CD14-positive monocyte (primary cell): ENCODE data around the gene FAM98B. TPM values are rescaled to one million over a fixed set of nuclear protein-coding genes. Genes with fewer than 3 reads are reported as not detected.
A peak's percentile ranks its signal among the peaks of the same experiment; 100 is the strongest.

ENCODE experiments used
- DNase-seq, 3 donors: peaks; one replicate each; pipeline ENCODE4 v3.0.0-alpha.2; 2011 to 2022
- H2AFZ ChIP-seq: 2 replicates; pipeline ENCODE4 v1.6.0; 2012; ENCODE audit warnings: mild to moderate bottlenecking, low read depth, low read length, inconsistent platforms; ENCODE audit not compliant: insufficient read depth, poor library complexity, severe bottlenecking
- H3K27ac ChIP-seq, 2 donors: 1 replicate in 1 of 2; 2 replicates in 1 of 2; pipeline ENCODE4 v1.5.1; 2012 to 2013; ENCODE audit warnings: low read length in 2 of 2, control low read depth in 1 of 2, inconsistent platforms in 1 of 2, low read depth in 1 of 2, mild to moderate bottlenecking in 1 of 2
- H3K27me3 ChIP-seq, 2 donors: one replicate each; pipeline versions ENCODE4 v1.6.0 to v1.6.1; 2011 to 2013; ENCODE audit warnings: low read length in 2 of 2; ENCODE audit not compliant: control insufficient read depth in 2 of 2, insufficient read depth in 2 of 2
- H3K36me3 ChIP-seq, 2 donors: replicated peaks in 1 of 2; 1 replicate in 1 of 2; 2 replicates in 1 of 2; pipeline versions ENCODE4 v1.5.1 to v1.6.1; 2012 to 2013; ENCODE audit warnings: low read length in 2 of 2, control low read depth in 1 of 2, inconsistent platforms in 1 of 2, mild to moderate bottlenecking in 1 of 2; ENCODE audit not compliant: insufficient read depth in 2 of 2, control insufficient read depth in 1 of 2
- H3K4me1 ChIP-seq, 2 donors: 1 replicate in 1 of 2; 2 replicates in 1 of 2; pipeline versions ENCODE4 v1.5.1 to v1.6.1; 2012 to 2013; ENCODE audit warnings: low read length in 2 of 2, control low read depth in 1 of 2, inconsistent platforms in 1 of 2, mild to moderate bottlenecking in 1 of 2, moderate library complexity in 1 of 2; ENCODE audit not compliant: insufficient read depth in 2 of 2, control insufficient read depth in 1 of 2
- H3K4me2 ChIP-seq: replicated peaks from 2 replicates; pipeline ENCODE3; 2012; ENCODE audit warnings: low read length, moderate library complexity, mild to moderate bottlenecking; ENCODE audit not compliant: poor library complexity, severe bottlenecking; ENCODE audit errors: extremely low read depth
- H3K4me3 ChIP-seq, 3 experiments: fragments of 200-600 bp in 1 of 3; sonication (generic) in 1 of 3; replicated peaks in 1 of 3; 1 replicate in 2 of 3; 2 replicates in 1 of 3; pipeline ENCODE4 v1.5.1; 2011 to 2013; ENCODE audit warnings: low read length in 3 of 3, mild to moderate bottlenecking in 3 of 3, control low read depth in 2 of 3, low read depth in 2 of 3, inconsistent platforms in 1 of 3, moderate library complexity in 1 of 3
- H3K79me2 ChIP-seq: 2 replicates; pipeline ENCODE4 v1.6.0; 2012; ENCODE audit warnings: mild to moderate bottlenecking, control low read depth, inconsistent platforms, low read length, moderate library complexity; ENCODE audit not compliant: insufficient read depth
- H3K9ac ChIP-seq: 2 replicates; pipeline ENCODE4 v1.6.0; 2017; ENCODE audit warnings: low read length, mild to moderate bottlenecking; ENCODE audit not compliant: insufficient read depth, poor library complexity, severe bottlenecking
- H3K9me3 ChIP-seq, 2 donors: replicated peaks in 1 of 2; 1 replicate in 1 of 2; 2 replicates in 1 of 2; pipeline versions ENCODE4 v1.5.1 to v1.6.1; 2012 to 2013; ENCODE audit warnings: low read length in 2 of 2, control low read depth in 1 of 2; ENCODE audit not compliant: control insufficient read depth in 1 of 2, insufficient read depth in 1 of 2
- H4K20me1 ChIP-seq: 2 replicates; pipeline ENCODE4 v1.6.0; 2012; ENCODE audit warnings: mild to moderate bottlenecking, low read length, control low read depth, moderate library complexity; ENCODE audit not compliant: insufficient read depth
- H3K27ac Mint-ChIP-seq, 7 donors: one replicate each; pipeline ENCODE4 v1.8.0; 2020; ENCODE audit warnings: mild to moderate bottlenecking in 7 of 7, mixed read lengths in 7 of 7, moderate library complexity in 6 of 7, inconsistent platforms in 2 of 7
- H3K27me3 Mint-ChIP-seq, 3 donors: one replicate each; pipeline ENCODE4 v1.8.0; 2021 to 2022; ENCODE audit warnings: low read depth in 3 of 3, mild to moderate bottlenecking in 3 of 3, mixed read lengths in 3 of 3, moderate library complexity in 3 of 3, inconsistent platforms in 1 of 3
- H3K36me3 Mint-ChIP-seq, 2 donors: one replicate each; pipeline ENCODE4 v1.8.0; 2020; ENCODE audit warnings: mixed read lengths in 2 of 2, inconsistent platforms in 1 of 2, mild to moderate bottlenecking in 1 of 2
- H3K4me1 Mint-ChIP-seq: one replicate; pipeline ENCODE4 v1.8.0; 2020; ENCODE audit warnings: mild to moderate bottlenecking, mixed read lengths
- H3K4me3 Mint-ChIP-seq, 2 donors: one replicate each; pipeline ENCODE4 v1.8.0; 2020; ENCODE audit warnings: mild to moderate bottlenecking in 2 of 2, mixed read lengths in 2 of 2, moderate library complexity in 1 of 2
- H3K9me3 Mint-ChIP-seq, 7 donors: one replicate each; pipeline ENCODE4 v1.8.0; 2020 to 2022; ENCODE audit warnings: mixed read lengths in 7 of 7, mild to moderate bottlenecking in 6 of 7, moderate library complexity in 6 of 7, inconsistent platforms in 2 of 7
- WGBS: methylation state at CpG from one replicate; pipeline ENCODE4 v1.1.5; 2013; ENCODE audit warnings: missing lambda C conversion rate; ENCODE audit not compliant: insufficient coverage; 5-methylcytosine and 5-hydroxymethylcytosine counted together
- intact Hi-C, 2 donors: fragments of 100-400 bp; cut with micrococcal nuclease; formaldehyde crosslinking; loops; one replicate each; pipeline versions ENCODE4 v1.15.0 to v1.15.1; 2023
- polyA plus RNA-seq, 3 donors: library from polyadenylated mRNA; depleted of rRNA in 1 of 3; unstranded in 2 of 3; stranded (reverse) in 1 of 3; fragments of 300-500 nt in 2 of 3; fragments of >200 nt in 1 of 3; fragmentation: Illumina TruSeq in 2 of 3; gene quantifications; 1 replicate in 2 of 3; 2 replicates in 1 of 3; pipeline ENCODE4 v1.2.3, GENCODE V29; 2012 to 2021
- TF ChIP-seq, protein P1 (sequence below): fragments of 200-600 bp; IDR thresholded peaks from one replicate; pipeline ENCODE4 v1.8.0; 2022; ENCODE audit warnings: antibody characterized with exemption, mild to moderate bottlenecking

The FAM98B gene
- polyA plus RNA-seq, 3 donors: 0.41 to 1.3 (median 0.69) TPM

DNA sequence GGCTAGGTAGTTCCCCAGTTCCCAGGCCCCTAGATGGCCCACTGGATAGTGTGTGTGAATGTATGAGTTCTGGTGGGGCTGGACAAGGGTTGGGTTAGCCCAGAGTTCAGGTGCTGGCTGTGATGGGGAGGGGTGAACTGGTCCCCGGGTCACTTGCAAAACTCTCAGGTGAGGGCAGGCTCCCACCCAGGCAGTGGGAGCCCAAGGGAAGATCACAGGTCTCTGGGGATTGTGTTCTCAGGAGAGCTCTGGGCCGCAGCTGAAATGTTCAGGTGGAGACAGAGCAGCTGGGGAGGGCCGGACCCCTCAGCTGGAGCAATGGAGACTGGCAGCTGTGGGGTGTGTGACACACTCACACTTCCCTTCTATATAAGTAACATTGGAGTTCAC lies 12.8 kb upstream of the FAM98B start:
- Mint-ChIP-seq H3K36me3 (no peaks in the 10 kb centered on the region), H3K27ac (peak overlapping the region in 1 of 7 donors; percentile 69), H3K4me1 (peaks cover 27% of the 10 kb centered on the region), H3K27me3 (peaks cover 0 to 6% (median 4%) of the 10 kb centered on the region in 3 donors), H3K9me3 (peaks cover 0 to 4% (median 0%) of the 10 kb centered on the region in 7 donors), H3K4me3 (no peak overlapping the region)
- intact Hi-C loops: loop anchor here (5.0 kb wide), 2 partner anchors 241 to 246 kb away; no protein-coding TSS in a partner anchor
- no peaks in the 10 kb centered on the region for H3K79me2 ChIP-seq
- H3K9ac ChIP-seq: no peak overlapping the region
- H3K27ac ChIP-seq: no peak overlapping the region
- no peaks in the 10 kb centered on the region for H3K27me3 ChIP-seq
- peaks cover 18 to 24% of the 10 kb centered on the region in 2 donors for H3K4me1 ChIP-seq
- 100% methylated on average over 1 of the region's 3 CpGs for WGBS
- H4K20me1 ChIP-seq: no peaks in the 10 kb centered on the region
- peak overlapping the region; percentile 64 for H2AFZ ChIP-seq
- no peaks in the 10 kb centered on the region for H3K9me3 ChIP-seq
- H3K4me2 ChIP-seq: no peak overlapping the region
- H3K36me3 ChIP-seq: no peaks in the 10 kb centered on the region
- H3K4me3 ChIP-seq: no peak overlapping the region
- TF ChIP-seq, protein P1, sequence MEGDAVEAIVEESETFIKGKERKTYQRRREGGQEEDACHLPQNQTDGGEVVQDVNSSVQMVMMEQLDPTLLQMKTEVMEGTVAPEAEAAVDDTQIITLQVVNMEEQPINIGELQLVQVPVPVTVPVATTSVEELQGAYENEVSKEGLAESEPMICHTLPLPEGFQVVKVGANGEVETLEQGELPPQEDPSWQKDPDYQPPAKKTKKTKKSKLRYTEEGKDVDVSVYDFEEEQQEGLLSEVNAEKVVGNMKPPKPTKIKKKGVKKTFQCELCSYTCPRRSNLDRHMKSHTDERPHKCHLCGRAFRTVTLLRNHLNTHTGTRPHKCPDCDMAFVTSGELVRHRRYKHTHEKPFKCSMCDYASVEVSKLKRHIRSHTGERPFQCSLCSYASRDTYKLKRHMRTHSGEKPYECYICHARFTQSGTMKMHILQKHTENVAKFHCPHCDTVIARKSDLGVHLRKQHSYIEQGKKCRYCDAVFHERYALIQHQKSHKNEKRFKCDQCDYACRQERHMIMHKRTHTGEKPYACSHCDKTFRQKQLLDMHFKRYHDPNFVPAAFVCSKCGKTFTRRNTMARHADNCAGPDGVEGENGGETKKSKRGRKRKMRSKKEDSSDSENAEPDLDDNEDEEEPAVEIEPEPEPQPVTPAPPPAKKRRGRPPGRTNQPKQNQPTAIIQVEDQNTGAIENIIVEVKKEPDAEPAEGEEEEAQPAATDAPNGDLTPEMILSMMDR: no peak
- no peak for DNase-seq

DNA sequence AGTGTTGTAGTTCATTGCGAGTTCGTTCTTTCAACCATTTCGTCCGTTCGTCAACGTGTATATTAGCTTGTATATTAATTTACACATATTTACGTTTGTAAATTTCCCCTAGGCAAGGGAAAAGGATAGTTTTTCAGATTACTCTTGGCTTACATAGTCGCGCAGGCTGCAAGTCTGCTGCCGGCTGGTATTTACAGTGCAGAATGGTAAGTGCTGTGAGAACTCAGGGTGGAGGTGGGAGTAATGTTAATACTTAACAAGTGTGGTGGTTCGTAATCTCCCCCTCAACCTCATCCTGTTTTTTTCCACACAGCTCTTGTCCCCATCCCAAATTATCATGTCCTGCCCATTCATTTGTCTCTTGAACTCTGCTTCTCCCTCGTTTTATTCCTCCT lies 766 bp downstream of the FAM98B start:
- H3K9ac ChIP-seq: peak overlapping the region; percentile 84
- peaks cover 0 to 2% of the 10 kb centered on the region in 2 donors for H3K36me3 ChIP-seq
- H3K27me3 Mint-ChIP-seq: peaks cover 0 to 4% (median 3%) of the 10 kb centered on the region in 3 donors
- peak overlapping the region; percentile 79 to 94 (median 90) for H3K4me3 ChIP-seq
- peak overlapping the region; percentile 95 to 97 for H3K4me3 Mint-ChIP-seq
- H4K20me1 ChIP-seq: peaks cover 1% of the 10 kb centered on the region
- peaks cover 0 to 3% of the 10 kb centered on the region in 2 donors for H3K36me3 Mint-ChIP-seq
- peaks cover 27% of the 10 kb centered on the region for H3K4me1 Mint-ChIP-seq
- WGBS: 0% methylated on average over 1 of the region's 12 CpGs
- H3K9me3 Mint-ChIP-seq: peaks cover 0 to 5% (median 3%) of the 10 kb centered on the region in 7 donors
- peaks cover 15 to 16% of the 10 kb centered on the region in 2 donors for H3K4me1 ChIP-seq
- H3K79me2 ChIP-seq: peaks cover 58% of the 10 kb centered on the region
- H3K27ac ChIP-seq: peak overlapping the region; percentile 56 to 92
- peak overlapping the region; percentile 99 for H2AFZ ChIP-seq
- no peak for DNase-seq
- peaks cover 0 to 4% of the 10 kb centered on the region in 2 donors for H3K27me3 ChIP-seq
- TF ChIP-seq, protein P1: no peak
- H3K27ac Mint-ChIP-seq: peak overlapping the region in 6 of 7 donors; percentile 83 to 94 (median 86)
- H3K9me3 ChIP-seq: no peaks in the 10 kb centered on the region
- intact Hi-C loops: no loop called here
- H3K4me2 ChIP-seq: peak overlapping the region; percentile 89
